ENCODE results near the gene MCF2L.

MCF2L gene

GRCh38 chr13:112947796-112948195 is 21.2 kb upstream of the MCF2L start:
- in situ Hi-C loops (cut with HindIII; ENCODE audit: low sequenced_read_pairs) = no loop called here

GRCh38 chr13:112951674-112952371 is 17.2 kb upstream of the MCF2L start:
- in situ Hi-C loops (cut with HindIII; ENCODE audit: low sequenced_read_pairs) = no loop called here

- in situ Hi-C loops (cut with HindIII; ENCODE audit: low sequenced_read_pairs) = no loop called here
Measured at GRCh38 chr13:112952759-112953551, 16.1 kb upstream of the MCF2L start.

- in situ Hi-C loops (cut with HindIII; ENCODE audit: low sequenced_read_pairs) = no loop called here
Measured at GRCh38 chr13:112953591-112954487, 15.2 kb upstream of the MCF2L start.

GRCh38 chr13:112954488-112955270 is 14.3 kb upstream of the MCF2L start:
- in situ Hi-C loops (cut with HindIII; ENCODE audit: low sequenced_read_pairs) = no loop called here

- in situ Hi-C loops (cut with HindIII; ENCODE audit: low sequenced_read_pairs) = no loop called here
Measured at GRCh38 chr13:112955271-112955937, 13.6 kb upstream of the MCF2L start.

GRCh38 chr13:112955956-112956355 is 13.1 kb upstream of the MCF2L start:
- in situ Hi-C loops (cut with HindIII; ENCODE audit: low sequenced_read_pairs) = no loop called here

- in situ Hi-C loops (cut with HindIII; ENCODE audit: low sequenced_read_pairs) = no loop called here
Measured at GRCh38 chr13:112956571-112957294, 12.3 kb upstream of the MCF2L start.

- in situ Hi-C loops (cut with HindIII; ENCODE audit: low sequenced_read_pairs) = no loop called here
Measured at GRCh38 chr13:112957295-112957677, 11.7 kb upstream of the MCF2L start.

GRCh38 chr13:112958127-112958989 is 10.7 kb upstream of the MCF2L start:
- in situ Hi-C loops (cut with HindIII; ENCODE audit: low sequenced_read_pairs) = no loop called here

GRCh38 chr13:112959206-112959605 is 9.8 kb upstream of the MCF2L start:
- in situ Hi-C loops (cut with HindIII; ENCODE audit: low sequenced_read_pairs) = no loop called here

- in situ Hi-C loops (cut with HindIII; ENCODE audit: low sequenced_read_pairs) = no loop called here
Measured at GRCh38 chr13:112959701-112960542, 9.1 kb upstream of the MCF2L start.

GRCh38 chr13:112960706-112961105 is 8.3 kb upstream of the MCF2L start:
- in situ Hi-C loops (cut with HindIII; ENCODE audit: low sequenced_read_pairs) = no loop called here

- in situ Hi-C loops (cut with HindIII; ENCODE audit: low sequenced_read_pairs) = no loop called here
Measured at GRCh38 chr13:112961457-112962369, 7.3 kb upstream of the MCF2L start.

GRCh38 chr13:112962396-112962795 is 6.6 kb upstream of the MCF2L start:
- in situ Hi-C loops (cut with HindIII; ENCODE audit: low sequenced_read_pairs) = no loop called here

- in situ Hi-C loops (cut with HindIII; ENCODE audit: low sequenced_read_pairs) = no loop called here
Measured at GRCh38 chr13:112962911-112963625, 5.9 kb upstream of the MCF2L start.
